HepG2 (cell line): ENCODE data around the gene MARF1. TPM values are rescaled to one million over a fixed set of nuclear protein-coding genes. Genes with fewer than 3 reads are reported as not detected.

ENCODE experiments used
- ATAC-seq: fragments of 200-7000 bp; cut with Tn5 transposase; 3 replicates; pipeline ENCODE4 v1.9.1; 2020; ENCODE audit warnings: mild to moderate bottlenecking, moderate library complexity
- BruUV-seq: library from RNA; stranded (reverse); fragments of 400-500 nt; replicated peaks from 2 replicates; lab custom pipeline; 2021; lab: Mats Ljungman, UMichigan
- CTCF ChIA-PET: fragments of 300-600 bp; formaldehyde crosslinking; extraction: SDS; loops from one replicate; lab custom pipeline; 2021; ENCODE audit warnings: low total read pairs, inconsistent platforms, low intra/inter-chr PET ratio; lab: Yijun Ruan, JAX
- POLR2A ChIA-PET: fragments of 350-600 bp; sonication (Branson Sonifier 250); formaldehyde crosslinking; loops from one replicate; lab custom pipeline; 2020; ENCODE audit warnings: antibody characterized with exemption, inconsistent platforms; lab: Yijun Ruan, JAX
- DNase-seq: peaks from one replicate; pipeline ENCODE4 v3.0.0-alpha.2; 2015; ENCODE audit warnings: low spot score
- FAIRE-seq: peaks from 3 replicates; lab custom pipeline; 2011; peaks lifted over from hg19 to GRCh38; lab: Jason Lieb, UNC
- H2AFZ ChIP-seq: one replicate; pipeline ENCODE4 v1.6.1; 2011; ENCODE audit warnings: low read length, inconsistent platforms
- H3K27ac ChIP-seq: fragments of 300-600 bp; 3 replicates; pipeline ENCODE4 v1.8.0; 2011; ENCODE audit warnings: mixed run types, mild to moderate bottlenecking, mixed read lengths, low read length, inconsistent platforms; ENCODE audit not compliant: insufficient read depth; ENCODE audit errors: extremely low read length
- H3K27me3 ChIP-seq, 2 experiments: fragments of 200-600 bp in 1 of 2; 2 replicates in 1 of 2; 3 replicates in 1 of 2; pipeline versions ENCODE4 v1.6.0 to v1.8.0; 2011; ENCODE audit warnings: low read length in 2 of 2, mild to moderate bottlenecking in 2 of 2, moderate library complexity in 2 of 2, inconsistent platforms in 1 of 2; ENCODE audit not compliant: insufficient read depth in 2 of 2, control insufficient read depth in 1 of 2
- H3K36me3 ChIP-seq, 2 experiments: fragments of 200-600 bp in 1 of 2; replicated peaks in 1 of 2; 2 replicates in 1 of 2; 3 replicates in 1 of 2; pipeline versions ENCODE4 v1.5.1 to v1.8.0; 2011; ENCODE audit warnings: low read length in 2 of 2, inconsistent platforms in 1 of 2; ENCODE audit not compliant: insufficient read depth in 2 of 2, control insufficient read depth in 1 of 2
- H3K4me1 ChIP-seq: 2 replicates; pipeline ENCODE4 v1.5.1; 2012; ENCODE audit warnings: low read length, inconsistent platforms; ENCODE audit not compliant: insufficient read depth
- H3K4me2 ChIP-seq: 2 replicates; pipeline ENCODE4 v1.6.0; 2011; ENCODE audit warnings: low read depth, low read length, inconsistent platforms
- H3K4me3 ChIP-seq, 3 experiments: fragments of 200-600 bp in 1 of 3; sonication (generic), shearing (Covaris generic) in 1 of 3; replicated peaks in 1 of 3; 2 replicates each; pipeline ENCODE4 v1.5.1; 2011 to 2016; ENCODE audit warnings: low read length in 3 of 3, inconsistent platforms in 2 of 3, low read depth in 2 of 3, mild to moderate bottlenecking in 2 of 3, control low read depth in 1 of 3, mixed read lengths in 1 of 3; ENCODE audit not compliant: insufficient read depth in 1 of 3
- H3K79me2 ChIP-seq: one replicate; pipeline ENCODE4 v1.6.1; 2011; ENCODE audit warnings: low read length, inconsistent platforms; ENCODE audit not compliant: insufficient read depth
- H3K9ac ChIP-seq: 2 replicates; pipeline ENCODE4 v1.6.0; 2011; ENCODE audit warnings: mild to moderate bottlenecking, low read depth, low read length, inconsistent platforms; ENCODE audit not compliant: insufficient read depth
- H3K9me3 ChIP-seq: 2 replicates; pipeline ENCODE4 v1.5.1; 2012; ENCODE audit warnings: mild to moderate bottlenecking, low read length
- H4K20me1 ChIP-seq: 2 replicates; pipeline ENCODE4 v1.6.0; 2011; ENCODE audit warnings: inconsistent platforms, mild to moderate bottlenecking, low read length, moderate library complexity; ENCODE audit not compliant: insufficient read depth
- EED ChIP-seq: sonication (generic); formaldehyde crosslinking; IDR thresholded peaks from 2 replicates; pipeline ENCODE4 v1.5.0; 2020; ENCODE audit warnings: mild to moderate bottlenecking, missing genetic modification reagents
- FOXJ3 ChIP-seq: sonication (generic); formaldehyde crosslinking; IDR thresholded peaks from 2 replicates; pipeline ENCODE4 v1.4.0; 2020; ENCODE audit warnings: missing genetic modification reagents, mild to moderate bottlenecking, borderline replicate concordance
- FOXK2 ChIP-seq: fragments of 450-650 bp; IDR thresholded peaks from 2 replicates; pipeline ENCODE4 v1.6.1; 2016
- NFYB ChIP-seq: sonication (generic); formaldehyde crosslinking; IDR thresholded peaks from 2 replicates; pipeline ENCODE4 v1.4.0; 2020; ENCODE audit warnings: missing genetic modification reagents
- RARA ChIP-seq: IDR thresholded peaks from 2 replicates; pipeline ENCODE4 v1.6.1; 2016; ENCODE audit warnings: missing genetic modification reagents, missing compliant biosample characterization
- SETDB1 ChIP-seq: sonication (generic); formaldehyde crosslinking; IDR thresholded peaks from 2 replicates; pipeline ENCODE4 v1.5.1; 2020; ENCODE audit warnings: missing genetic modification reagents, mild to moderate bottlenecking, borderline replicate concordance
- SYNCRIP ChIP-seq: fragments of 200-400 bp; formaldehyde crosslinking; IDR thresholded peaks from 2 replicates; pipeline ENCODE4 v1.6.1; 2018; ENCODE audit warnings: mild to moderate bottlenecking, low read depth, low read length; ENCODE audit not compliant: insufficient read depth
- ZNF263 ChIP-seq: sonication (generic); formaldehyde crosslinking; IDR thresholded peaks from 2 replicates; pipeline ENCODE4 v1.4.0; 2020; ENCODE audit warnings: missing genetic modification reagents
- ZNF615 ChIP-seq: sonication (generic); formaldehyde crosslinking; IDR thresholded peaks from 2 replicates; pipeline ENCODE4 v1.5.0; 2020; ENCODE audit warnings: mild to moderate bottlenecking, missing genetic modification reagents, borderline replicate concordance
- ZNF687 ChIP-seq: sonication (generic); formaldehyde crosslinking; IDR thresholded peaks from 2 replicates; pipeline ENCODE4 v1.5.1; 2020; ENCODE audit warnings: mild to moderate bottlenecking, missing genetic modification reagents, moderate library complexity
- ZNF691 ChIP-seq: sonication (generic); formaldehyde crosslinking; IDR thresholded peaks from 2 replicates; pipeline ENCODE4 v1.4.0; 2020; ENCODE audit warnings: missing genetic modification reagents, low read depth, mild to moderate bottlenecking, borderline replicate concordance
- ZNF704 ChIP-seq: sonication (generic); formaldehyde crosslinking; IDR thresholded peaks from 2 replicates; pipeline ENCODE4 v1.8.1; 2023; ENCODE audit warnings: mild to moderate bottlenecking, inconsistent platforms, moderate library complexity, missing genetic modification reagents, borderline replicate concordance
- WGBS: methylation state at CpG from one replicate; pipeline ENCODE4 v1.1.6; 2017; ENCODE audit warnings: low lambda C conversion rate; 5-methylcytosine and 5-hydroxymethylcytosine counted together
- in situ Hi-C: cut with HindIII; loops from 2 replicates; pipeline ENCODE4 v1.10.0; 2017; ENCODE audit warnings: low pct_unique_long_range_greater_than_20kb; ENCODE audit not compliant: extremely low pct_ligation_motif_present
- intact Hi-C: fragments of 100-400 bp; cut with micrococcal nuclease; formaldehyde crosslinking; loops from one replicate; pipeline ENCODE4 v1.10.0; 2022; ENCODE audit not compliant: unreplicated experiment
- polyA plus RNA-seq, 8 experiments: library from polyadenylated mRNA; depleted of rRNA in 3 of 8; stranded (reverse) in 7 of 8; unstranded in 1 of 8; fragments of >200 nt; fragmentation: Illumina TruSeq in 4 of 8; extraction: Trizol in 4 of 8; gene quantifications; 2 replicates each; pipeline versions ENCODE4 v1.2.1 to v1.2.3, GENCODE V29; 2011 to 2016; ENCODE audit warnings: low read depth in 4 of 8, missing spikeins in 1 of 8, mixed read lengths in 1 of 8; ENCODE audit not compliant: insufficient read depth in 1 of 8
- total RNA-seq, 5 experiments: library from RNA; depleted of rRNA; stranded (reverse); fragments of >200 nt; fragmentation: Illumina TruSeq; extraction: Trizol; gene quantifications; 2 replicates each; pipeline ENCODE4 v1.2.3, GENCODE V29; 2016; ENCODE audit warnings: low read depth in 1 of 5

The MARF1 gene
- total and polyA plus RNA-seq, 2 of the 13 experiments (the other 11 are each of a cell fraction or from before 2014, with no cell fraction given), result 8.7 to 20.7 TPM

- TF ChIP-seq ZNF704 (CRISPR knock-in tag) (0 out of 2 replicates have a peak, but pooled peaks have one; percentile 2), FOXK2 (no peak), ZNF691 (CRISPR knock-in tag) (no peak), SYNCRIP (no peak), NFYB (peak; percentile 79), SETDB1 (CRISPR knock-in tag) (no peak), ZNF615 (no peak)
These were observed 67.5 kb downstream of the MARF1 start (continued) for GRCh38 chr16:15575293-15576049.

- TF ChIP-seq ZNF263 (CRISPR knock-in tag) (no peak), EED (CRISPR knock-in tag) (0 out of 2 replicates have a peak, but pooled peaks have one; percentile 29), ZNF687 (CRISPR knock-in tag) (peak; percentile 53), FOXJ3 (CRISPR knock-in tag) (no peak), RARA (CRISPR knock-in tag) (0 out of 2 replicates have a peak, but pooled peaks have one; percentile 8)
- Histone ChIP-seq H3K4me3 (no peak overlapping the region), H3K4me2 (no peak overlapping the region), H2AFZ (no peak overlapping the region), H3K9me3 (no peaks in the 10 kb centered on the region), H3K9ac (no peak overlapping the region), H3K79me2 (no peaks in the 10 kb centered on the region), H3K27ac (no peak overlapping the region), H3K36me3 (no peaks in the 10 kb centered on the region), H4K20me1 (no peaks in the 10 kb centered on the region), H3K27me3 (no peaks in the 10 kb centered on the region), H3K4me1 (peaks cover 68% of the 10 kb centered on the region)
- intact Hi-C loops, result no loop called here
- CTCF ChIA-PET, result no interaction called here
- no peak for ATAC-seq
- no peak for FAIRE-seq
- in situ Hi-C loops, result no loop called here
- 92% methylated on average over 10 of the region's 10 CpGs for WGBS
- BruUV-seq, result no TSS peak
- DNase-seq, result no peak
- POLR2A ChIA-PET, result interaction anchor here (0.8 kb wide), 1 partner anchor 10 kb away, joined by 3 read pairs; no protein-coding TSS in a partner anchor
These were observed 68.4 kb downstream of the MARF1 start for GRCh38 chr16:15574614-15574948.
